CD14-positive monocyte (primary cell): ENCODE measurements around the gene TMEM38A. TPM values are rescaled to one million over a fixed set of nuclear protein-coding genes. Genes with fewer than 3 reads are reported as not detected.

Experiments used
- DNase-seq, 3 donors: peaks; one replicate each; pipeline ENCODE4 v3.0.0-alpha.2; 2011 to 2022
- H2AFZ ChIP-seq: 2 replicates; pipeline ENCODE4 v1.6.0; 2012; ENCODE audit warnings: mild to moderate bottlenecking, low read depth, low read length, inconsistent platforms; ENCODE audit not compliant: insufficient read depth, poor library complexity, severe bottlenecking
- H3K27ac ChIP-seq, 2 donors: 1 replicate in 1 of 2; 2 replicates in 1 of 2; pipeline ENCODE4 v1.5.1; 2012 to 2013; ENCODE audit warnings: low read length in 2 of 2, control low read depth in 1 of 2, inconsistent platforms in 1 of 2, low read depth in 1 of 2, mild to moderate bottlenecking in 1 of 2
- H3K27me3 ChIP-seq, 2 donors: one replicate each; pipeline versions ENCODE4 v1.6.0 to v1.6.1; 2011 to 2013; ENCODE audit warnings: low read length in 2 of 2; ENCODE audit not compliant: control insufficient read depth in 2 of 2, insufficient read depth in 2 of 2
- H3K36me3 ChIP-seq, 2 donors: replicated peaks in 1 of 2; 1 replicate in 1 of 2; 2 replicates in 1 of 2; pipeline versions ENCODE4 v1.5.1 to v1.6.1; 2012 to 2013; ENCODE audit warnings: low read length in 2 of 2, control low read depth in 1 of 2, inconsistent platforms in 1 of 2, mild to moderate bottlenecking in 1 of 2; ENCODE audit not compliant: insufficient read depth in 2 of 2, control insufficient read depth in 1 of 2
- H3K4me1 ChIP-seq, 2 donors: 1 replicate in 1 of 2; 2 replicates in 1 of 2; pipeline versions ENCODE4 v1.5.1 to v1.6.1; 2012 to 2013; ENCODE audit warnings: low read length in 2 of 2, control low read depth in 1 of 2, inconsistent platforms in 1 of 2, mild to moderate bottlenecking in 1 of 2, moderate library complexity in 1 of 2; ENCODE audit not compliant: insufficient read depth in 2 of 2, control insufficient read depth in 1 of 2
- H3K4me2 ChIP-seq: replicated peaks from 2 replicates; pipeline ENCODE3; 2012; ENCODE audit warnings: low read length, moderate library complexity, mild to moderate bottlenecking; ENCODE audit not compliant: poor library complexity, severe bottlenecking; ENCODE audit errors: extremely low read depth
- H3K4me3 ChIP-seq, 3 experiments: fragments of 200-600 bp in 1 of 3; sonication (generic) in 1 of 3; replicated peaks in 1 of 3; 1 replicate in 2 of 3; 2 replicates in 1 of 3; pipeline ENCODE4 v1.5.1; 2011 to 2013; ENCODE audit warnings: low read length in 3 of 3, mild to moderate bottlenecking in 3 of 3, control low read depth in 2 of 3, low read depth in 2 of 3, inconsistent platforms in 1 of 3, moderate library complexity in 1 of 3
- H3K79me2 ChIP-seq: 2 replicates; pipeline ENCODE4 v1.6.0; 2012; ENCODE audit warnings: mild to moderate bottlenecking, control low read depth, inconsistent platforms, low read length, moderate library complexity; ENCODE audit not compliant: insufficient read depth
- H3K9ac ChIP-seq: 2 replicates; pipeline ENCODE4 v1.6.0; 2017; ENCODE audit warnings: low read length, mild to moderate bottlenecking; ENCODE audit not compliant: insufficient read depth, poor library complexity, severe bottlenecking
- H3K9me3 ChIP-seq, 2 donors: replicated peaks in 1 of 2; 1 replicate in 1 of 2; 2 replicates in 1 of 2; pipeline versions ENCODE4 v1.5.1 to v1.6.1; 2012 to 2013; ENCODE audit warnings: low read length in 2 of 2, control low read depth in 1 of 2; ENCODE audit not compliant: control insufficient read depth in 1 of 2, insufficient read depth in 1 of 2
- H4K20me1 ChIP-seq: 2 replicates; pipeline ENCODE4 v1.6.0; 2012; ENCODE audit warnings: mild to moderate bottlenecking, low read length, control low read depth, moderate library complexity; ENCODE audit not compliant: insufficient read depth
- H3K27ac Mint-ChIP-seq, 7 donors: one replicate each; pipeline ENCODE4 v1.8.0; 2020; ENCODE audit warnings: mild to moderate bottlenecking in 7 of 7, mixed read lengths in 7 of 7, moderate library complexity in 6 of 7, inconsistent platforms in 2 of 7
- H3K27me3 Mint-ChIP-seq, 3 donors: one replicate each; pipeline ENCODE4 v1.8.0; 2021 to 2022; ENCODE audit warnings: low read depth in 3 of 3, mild to moderate bottlenecking in 3 of 3, mixed read lengths in 3 of 3, moderate library complexity in 3 of 3, inconsistent platforms in 1 of 3
- H3K36me3 Mint-ChIP-seq, 2 donors: one replicate each; pipeline ENCODE4 v1.8.0; 2020; ENCODE audit warnings: mixed read lengths in 2 of 2, inconsistent platforms in 1 of 2, mild to moderate bottlenecking in 1 of 2
- H3K4me1 Mint-ChIP-seq: one replicate; pipeline ENCODE4 v1.8.0; 2020; ENCODE audit warnings: mild to moderate bottlenecking, mixed read lengths
- H3K4me3 Mint-ChIP-seq, 2 donors: one replicate each; pipeline ENCODE4 v1.8.0; 2020; ENCODE audit warnings: mild to moderate bottlenecking in 2 of 2, mixed read lengths in 2 of 2, moderate library complexity in 1 of 2
- H3K9me3 Mint-ChIP-seq, 7 donors: one replicate each; pipeline ENCODE4 v1.8.0; 2020 to 2022; ENCODE audit warnings: mixed read lengths in 7 of 7, mild to moderate bottlenecking in 6 of 7, moderate library complexity in 6 of 7, inconsistent platforms in 2 of 7
- WGBS: methylation state at CpG from one replicate; pipeline ENCODE4 v1.1.5; 2013; ENCODE audit warnings: missing lambda C conversion rate; ENCODE audit not compliant: insufficient coverage; 5-methylcytosine and 5-hydroxymethylcytosine counted together
- intact Hi-C, 2 donors: fragments of 100-400 bp; cut with micrococcal nuclease; formaldehyde crosslinking; loops; one replicate each; pipeline versions ENCODE4 v1.15.0 to v1.15.1; 2023
- polyA plus RNA-seq, 3 donors: library from polyadenylated mRNA; depleted of rRNA in 1 of 3; unstranded in 2 of 3; stranded (reverse) in 1 of 3; fragments of 300-500 nt in 2 of 3; fragments of >200 nt in 1 of 3; fragmentation: Illumina TruSeq in 2 of 3; gene quantifications; 1 replicate in 2 of 3; 2 replicates in 1 of 3; pipeline ENCODE4 v1.2.3, GENCODE V29; 2012 to 2021
- TF ChIP-seq, protein P1 (sequence below): fragments of 200-600 bp; IDR thresholded peaks from one replicate; pipeline ENCODE4 v1.8.0; 2022; ENCODE audit warnings: antibody characterized with exemption, mild to moderate bottlenecking

Gene TMEM38A
- polyA plus RNA-seq, 3 donors = 8.5 to 21.6 (median 10.6) TPM

DNA sequence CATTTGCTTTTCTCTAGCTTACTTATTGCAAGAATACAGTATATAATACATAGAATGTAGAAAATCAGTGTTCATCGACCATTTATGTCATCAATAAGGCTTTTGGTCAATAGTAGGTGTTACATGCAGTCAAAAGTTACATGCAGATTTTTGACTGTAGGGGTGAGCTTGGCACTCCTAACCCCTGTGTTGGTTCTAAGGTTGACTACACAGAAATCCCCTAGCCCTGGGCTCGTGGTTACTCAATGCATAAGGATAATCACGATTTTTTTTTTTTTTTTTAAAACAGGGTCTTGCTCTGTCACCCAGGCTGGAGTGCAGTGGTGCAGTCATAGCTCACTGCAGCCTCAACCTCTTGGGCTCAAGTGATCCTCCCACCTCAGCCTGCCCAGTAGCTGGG, 54.7 kb downstream of the TMEM38A start:
- Histone ChIP-seq H3K9me3 (no peaks in the 10 kb centered on the region), H3K4me3 (no peak overlapping the region), H2AFZ (no peak overlapping the region), H4K20me1 (no peaks in the 10 kb centered on the region), H3K4me1 (peaks cover 0 to 2% of the 10 kb centered on the region in 2 donors), H3K27me3 (no peaks in the 10 kb centered on the region), H3K36me3 (no peaks in the 10 kb centered on the region), H3K9ac (no peak overlapping the region), H3K27ac (no peak overlapping the region), H3K4me2 (no peak overlapping the region), H3K79me2 (no peaks in the 10 kb centered on the region)
- H3K4me3 Mint-ChIP-seq = no peak overlapping the region
- H3K27ac Mint-ChIP-seq = no peak overlapping the region
- peaks cover 0 to 3% (median 1%) of the 10 kb centered on the region in 7 donors for H3K9me3 Mint-ChIP-seq
- DNase-seq = no peak
- 50% methylated on average over 1 of the region's 3 CpGs for WGBS
- H3K27me3 Mint-ChIP-seq = peaks cover 8 to 18% (median 11%) of the 10 kb centered on the region in 3 donors
- H3K36me3 Mint-ChIP-seq = no peaks in the 10 kb centered on the region
- intact Hi-C loops = loop anchor here in 1 of 2 donors (10.0 kb wide), 1 partner anchor 339 kb away; no protein-coding TSS in a partner anchor
- TF ChIP-seq, protein P1, sequence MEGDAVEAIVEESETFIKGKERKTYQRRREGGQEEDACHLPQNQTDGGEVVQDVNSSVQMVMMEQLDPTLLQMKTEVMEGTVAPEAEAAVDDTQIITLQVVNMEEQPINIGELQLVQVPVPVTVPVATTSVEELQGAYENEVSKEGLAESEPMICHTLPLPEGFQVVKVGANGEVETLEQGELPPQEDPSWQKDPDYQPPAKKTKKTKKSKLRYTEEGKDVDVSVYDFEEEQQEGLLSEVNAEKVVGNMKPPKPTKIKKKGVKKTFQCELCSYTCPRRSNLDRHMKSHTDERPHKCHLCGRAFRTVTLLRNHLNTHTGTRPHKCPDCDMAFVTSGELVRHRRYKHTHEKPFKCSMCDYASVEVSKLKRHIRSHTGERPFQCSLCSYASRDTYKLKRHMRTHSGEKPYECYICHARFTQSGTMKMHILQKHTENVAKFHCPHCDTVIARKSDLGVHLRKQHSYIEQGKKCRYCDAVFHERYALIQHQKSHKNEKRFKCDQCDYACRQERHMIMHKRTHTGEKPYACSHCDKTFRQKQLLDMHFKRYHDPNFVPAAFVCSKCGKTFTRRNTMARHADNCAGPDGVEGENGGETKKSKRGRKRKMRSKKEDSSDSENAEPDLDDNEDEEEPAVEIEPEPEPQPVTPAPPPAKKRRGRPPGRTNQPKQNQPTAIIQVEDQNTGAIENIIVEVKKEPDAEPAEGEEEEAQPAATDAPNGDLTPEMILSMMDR = no peak
- H3K4me1 Mint-ChIP-seq = peaks cover 6% of the 10 kb centered on the region

GRCh38 chr19:16721051-16721450, 60.1 kb downstream of the TMEM38A start:
- Histone ChIP-seq H3K4me1 (peaks cover 0 to 12% of the 10 kb centered on the region in 2 donors), H3K9ac (no peak overlapping the region), H3K79me2 (no peaks in the 10 kb centered on the region), H3K27ac (peak overlapping the region in 1 of 2 donors; percentile 4), H3K4me2 (no peak overlapping the region), H2AFZ (no peak overlapping the region), H3K27me3 (no peaks in the 10 kb centered on the region), H3K9me3 (peaks cover 6 to 8% of the 10 kb centered on the region in 2 donors), H3K36me3 (no peaks in the 10 kb centered on the region), H4K20me1 (no peaks in the 10 kb centered on the region), H3K4me3 (no peak overlapping the region)
- TF ChIP-seq, protein P1 = no peak
- Mint-ChIP-seq H3K4me1 (peaks cover 6% of the 10 kb centered on the region), H3K9me3 (peaks cover 3 to 20% (median 14%) of the 10 kb centered on the region in 7 donors), H3K36me3 (no peaks in the 10 kb centered on the region), H3K27me3 (peaks cover 2 to 11% (median 6%) of the 10 kb centered on the region in 3 donors), H3K4me3 (peak overlapping the region in 1 of 2 donors; percentile 32), H3K27ac (peak overlapping the region in 5 of 7 donors; percentile 5 to 83 (median 49))
- 64% methylated on average over 7 of the region's 7 CpGs for WGBS
- intact Hi-C loops = no loop called here
- peak; percentile 21 to 34 (median 26) for DNase-seq
